Measurements from ENCODE around the gene FIGN. TPM values are rescaled to one million over a fixed set of nuclear protein-coding genes. Genes with fewer than 3 reads are reported as not detected.
A peak's percentile ranks its signal among the peaks of the same experiment; 100 is the strongest.

The FIGN gene
- total and polyA plus RNA-seq, 10 of the 15 experiments (the other 5 are each of a cell fraction or from before 2014, with no cell fraction given) = under 0.01 to 0.01 TPM; not detected in 8

- H4K20me1 ChIP-seq (ENCODE audit: control insufficient read depth, insufficient read depth) = no peaks in the 10 kb centered on the region
- H3K27me3 ChIP-seq (replicated peaks in 1 of 2; ENCODE audit: control insufficient read depth in 2 of 2, insufficient read depth in 2 of 2, low read length in 1 of 2) = no peaks in the 10 kb centered on the region
- H3K36me3 ChIP-seq (ENCODE audit: control insufficient read depth in 2 of 2, insufficient read depth in 2 of 2, low read length in 1 of 2) = no peaks in the 10 kb centered on the region
- no peak overlapping the region for H3K4me2 ChIP-seq (ENCODE audit: control insufficient read depth, insufficient read depth)
- no peak overlapping the region for H3K9ac ChIP-seq (ENCODE audit: control insufficient read depth, insufficient read depth, low read length)
- POLR2A ChIA-PET = no interaction called here
- H3K4me3 ChIP-seq = no peak overlapping the region
- CTCF ChIA-PET = interaction anchor here (0.9 to 2.4 kb wide), 7 partner anchors 20 to 444 kb away, joined by 3 to 8 read pairs (median 4); no protein-coding TSS in a partner anchor
- H3K27ac ChIP-seq (ENCODE audit: control insufficient read depth, insufficient read depth) = no peak overlapping the region
- intact Hi-C loops (cut with micrococcal nuclease; ENCODE audit: unreplicated experiment) (loop anchor here (1.0 kb wide), 1 partner anchor 265 kb away; no protein-coding TSS in a partner anchor), in situ Hi-C loops (cut with MboI) (no loop called here)
- no peak overlapping the region for H2AFZ ChIP-seq (ENCODE audit: control insufficient read depth, low read depth, low read length)
- TF ChIP-seq CHD4 (IDR thresholded peaks at IDR 0.05) (no peak), NRF1 (conservative IDR thresholded peaks at IDR 0.05; ENCODE audit: low read depth, low read length) (no peak)
- DNase-seq (ENCODE audit: low read depth, low spot score) (no peak), FAIRE-seq (no peak), ATAC-seq (no peak; the same call in 1 of the 3 replicates)
- H3K79me2 ChIP-seq (ENCODE audit: control insufficient read depth, insufficient read depth, low read length) = no peaks in the 10 kb centered on the region
- WGBS (ENCODE audit: insufficient coverage, insufficient replicate concordance, low lambda C conversion rate, missing lambda C conversion rate) = 31% methylated on average over 8 of the region's 8 CpGs
- SMC1A ChIA-PET (ENCODE audit: uncharacterized antibody, unreplicated experiment) = interaction anchor here (0.9 to 1.5 kb wide), 4 partner anchors 12 to 442 kb away, joined by 3 to 5 read pairs (median 4); no protein-coding TSS in a partner anchor
- RAD21 ChIA-PET (ENCODE audit: unreplicated experiment) = no interaction called here
- H3K9me3 ChIP-seq (replicated peaks; ENCODE audit: control insufficient read depth, insufficient read depth, low read length) = no peaks in the 10 kb centered on the region
- no peaks in the 10 kb centered on the region for H3K4me1 ChIP-seq (ENCODE audit: control insufficient read depth, insufficient read depth, low read length)
- no TSS peak for BruUV-seq (replicated peaks)
These were observed 124.3 kb downstream of the FIGN start for GRCh38 chr2:163611557-163611906.

GRCh38 chr2:163610817-163611556 lies 124.8 kb downstream of the FIGN start:
- Histone ChIP-seq H2AFZ (ENCODE audit: control insufficient read depth, low read depth, low read length) (no peak overlapping the region), H3K4me3 (no peak overlapping the region), H3K9ac (ENCODE audit: control insufficient read depth, insufficient read depth, low read length) (no peak overlapping the region), H3K9me3 (replicated peaks; ENCODE audit: control insufficient read depth, insufficient read depth, low read length) (no peaks in the 10 kb centered on the region), H3K4me1 (ENCODE audit: control insufficient read depth, insufficient read depth, low read length) (no peaks in the 10 kb centered on the region), H3K36me3 (ENCODE audit: control insufficient read depth in 2 of 2, insufficient read depth in 2 of 2, low read length in 1 of 2) (no peaks in the 10 kb centered on the region), H3K27me3 (replicated peaks in 1 of 2; ENCODE audit: control insufficient read depth in 2 of 2, insufficient read depth in 2 of 2, low read length in 1 of 2) (no peaks in the 10 kb centered on the region), H3K27ac (ENCODE audit: control insufficient read depth, insufficient read depth) (no peak overlapping the region), H3K79me2 (ENCODE audit: control insufficient read depth, insufficient read depth, low read length) (no peaks in the 10 kb centered on the region), H3K4me2 (ENCODE audit: control insufficient read depth, insufficient read depth) (no peak overlapping the region), H4K20me1 (ENCODE audit: control insufficient read depth, insufficient read depth) (no peaks in the 10 kb centered on the region)
- ChIA-PET RAD21 (ENCODE audit: unreplicated experiment) (no interaction called here), SMC1A (ENCODE audit: uncharacterized antibody, unreplicated experiment) (interaction anchor here (0.8 to 1.5 kb wide), 6 partner anchors 13 to 441 kb away, joined by 3 to 5 read pairs (median 3); no protein-coding TSS in a partner anchor), POLR2A (no interaction called here), CTCF (interaction anchor here (0.9 to 2.4 kb wide), 8 partner anchors 19 to 444 kb away, joined by 3 to 8 read pairs (median 4); no protein-coding TSS in a partner anchor)
- intact Hi-C loops (cut with micrococcal nuclease; ENCODE audit: unreplicated experiment) (loop anchor here (1.0 kb wide), 1 partner anchor 265 kb away; no protein-coding TSS in a partner anchor), in situ Hi-C loops (cut with MboI) (no loop called here)
- no peak for DNase-seq (ENCODE audit: low read depth, low spot score)
- ATAC-seq = peak; percentile 85
- FAIRE-seq = no peak
- WGBS (ENCODE audit: insufficient coverage, insufficient replicate concordance, low lambda C conversion rate, missing lambda C conversion rate) = 24% methylated on average over 13 of the region's 13 CpGs
- no TSS peak for BruUV-seq (replicated peaks)
- TF ChIP-seq KLF5 (IDR thresholded peaks at IDR 0.05; ENCODE audit: partially characterized antibody) (no peak), ZBTB4 (CRISPR knock-in tag; IDR thresholded peaks at IDR 0.05) (no peak), SMC3 (IDR thresholded peaks at IDR 0.05; ENCODE audit: borderline replicate concordance, low read length) (peak; percentile 35; the same call in 1 of the 2 replicates), RAD21 (IDR thresholded peaks at IDR 0.05; ENCODE audit: insufficient read depth, low read depth, low read length) (peak; percentile 20; the same call in 1 of the 2 replicates), CEBPZ (IDR thresholded peaks at IDR 0.05; ENCODE audit: low read depth, low read length) (no peak), CHD2 (IDR thresholded peaks at IDR 0.05; ENCODE audit: borderline replicate concordance, low read depth, low read length) (no peak)
